ENCODE data around the gene UBE3B. TPM values are rescaled to one million over a fixed set of nuclear protein-coding genes. Genes with fewer than 3 reads are reported as not detected.

The UBE3B gene, protein sequence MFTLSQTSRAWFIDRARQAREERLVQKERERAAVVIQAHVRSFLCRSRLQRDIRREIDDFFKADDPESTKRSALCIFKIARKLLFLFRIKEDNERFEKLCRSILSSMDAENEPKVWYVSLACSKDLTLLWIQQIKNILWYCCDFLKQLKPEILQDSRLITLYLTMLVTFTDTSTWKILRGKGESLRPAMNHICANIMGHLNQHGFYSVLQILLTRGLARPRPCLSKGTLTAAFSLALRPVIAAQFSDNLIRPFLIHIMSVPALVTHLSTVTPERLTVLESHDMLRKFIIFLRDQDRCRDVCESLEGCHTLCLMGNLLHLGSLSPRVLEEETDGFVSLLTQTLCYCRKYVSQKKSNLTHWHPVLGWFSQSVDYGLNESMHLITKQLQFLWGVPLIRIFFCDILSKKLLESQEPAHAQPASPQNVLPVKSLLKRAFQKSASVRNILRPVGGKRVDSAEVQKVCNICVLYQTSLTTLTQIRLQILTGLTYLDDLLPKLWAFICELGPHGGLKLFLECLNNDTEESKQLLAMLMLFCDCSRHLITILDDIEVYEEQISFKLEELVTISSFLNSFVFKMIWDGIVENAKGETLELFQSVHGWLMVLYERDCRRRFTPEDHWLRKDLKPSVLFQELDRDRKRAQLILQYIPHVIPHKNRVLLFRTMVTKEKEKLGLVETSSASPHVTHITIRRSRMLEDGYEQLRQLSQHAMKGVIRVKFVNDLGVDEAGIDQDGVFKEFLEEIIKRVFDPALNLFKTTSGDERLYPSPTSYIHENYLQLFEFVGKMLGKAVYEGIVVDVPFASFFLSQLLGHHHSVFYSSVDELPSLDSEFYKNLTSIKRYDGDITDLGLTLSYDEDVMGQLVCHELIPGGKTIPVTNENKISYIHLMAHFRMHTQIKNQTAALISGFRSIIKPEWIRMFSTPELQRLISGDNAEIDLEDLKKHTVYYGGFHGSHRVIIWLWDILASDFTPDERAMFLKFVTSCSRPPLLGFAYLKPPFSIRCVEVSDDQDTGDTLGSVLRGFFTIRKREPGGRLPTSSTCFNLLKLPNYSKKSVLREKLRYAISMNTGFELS
- 23.9 and 34.6 TPM in 2 replicates for total RNA-seq

GRCh38 chr12:109477185-109477962 is at the start of gene UBE3B, which contains the start of gene KCTD10:
Gene UBE3B (plus strand): TSS chr12:109477634. CDS start chr12:109483552, 5,918 bp downstream.
Gene KCTD10 (minus strand): TSS chr12:109477300. CDS start chr12:109477262, 38 bp downstream.

DNA sequence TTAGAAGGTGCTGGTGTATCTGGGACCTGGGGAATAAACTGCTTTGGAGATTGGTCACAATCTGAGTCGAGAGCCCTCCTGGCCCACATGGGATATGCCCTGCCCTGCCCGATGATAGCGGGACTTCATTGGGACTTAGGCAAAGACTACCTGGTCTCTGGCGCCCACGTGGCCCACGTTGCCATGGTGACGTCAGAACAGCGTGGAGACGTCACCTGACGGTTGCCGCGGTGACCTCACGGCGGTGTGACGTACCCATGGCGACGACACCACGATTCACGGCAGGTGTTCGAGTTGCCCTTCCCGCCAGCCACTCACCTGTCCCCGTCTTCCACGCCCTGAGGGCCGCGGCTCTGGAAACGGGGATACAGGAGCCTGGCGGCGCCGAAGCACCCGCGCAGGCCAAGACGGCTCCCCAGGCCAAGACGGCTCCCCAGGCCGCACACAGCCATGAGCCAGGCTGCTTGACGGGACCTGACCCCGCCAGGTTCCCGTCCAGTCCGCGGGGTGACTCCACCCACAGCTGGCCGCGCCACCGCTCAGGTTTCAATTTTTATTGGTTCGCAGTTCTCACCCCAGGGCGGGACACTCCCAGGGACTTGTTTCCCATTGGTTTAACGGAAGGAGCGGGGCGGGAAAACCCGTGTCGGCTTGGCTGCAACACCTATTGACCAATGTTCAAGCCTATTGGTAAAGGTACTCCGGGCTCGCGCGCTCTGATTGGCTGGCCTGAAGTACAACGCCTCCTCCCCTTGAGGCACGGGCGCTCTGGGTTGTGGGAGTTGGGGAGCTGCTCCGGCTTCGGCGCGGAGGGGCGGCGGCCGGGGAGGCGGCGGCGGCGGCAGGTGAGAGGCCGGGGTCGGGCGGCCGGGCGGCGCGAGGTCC is 95.8 kb downstream of the UBE3B start, which contains the start of the genes MMAB and MVK:
TSS of gene MMAB (minus strand) at position 476 of the 885 bp plus-strand sequence. CDS start at position 452, 24 bp downstream.
TSS of gene MVK (plus strand) at position 766 of the 885 bp plus-strand sequence. CDS start 1,029 bp downstream, outside the sequence.

Other genes starting within 250 kb of the UBE3B start
- gene FOXN4, start 168.3 kb upstream of the UBE3B start, total RNA-seq: not detected in 2 replicates
- gene MYO1H, start 129.7 kb upstream of the UBE3B start, total RNA-seq: not detected in 2 replicates
- gene KCTD10, start 334 bp upstream of the UBE3B start, total RNA-seq: 71.3 and 72.5 TPM in 2 replicates
- gene MMAB, start 95.9 kb downstream of the UBE3B start, total RNA-seq: 75.7 and 78.3 TPM in 2 replicates
- 29.0 and 43.0 TPM in 2 replicates for gene MVK, start 96.2 kb downstream of the UBE3B start, total RNA-seq
- under 0.01 and 0.20 TPM in 2 replicates for gene FAM222A, start 236.2 kb downstream of the UBE3B start, total RNA-seq

Measured in subcutaneous preadipocyte (primary cell).